T47D (cell line): Measurements from ENCODE around the gene TOMM22.
A peak's percentile ranks its signal among the peaks of the same experiment; 100 is the strongest.

ENCODE experiments used
- DNase-seq, 2 experiments: peaks; one replicate each; pipeline versions ENCODE4 v3.0.0 to v3.0.0-alpha.2; 2011 to 2012; ENCODE audit warnings: low read depth in 1 of 2, low spot score in 1 of 2
- JUND ChIP-seq: IDR thresholded peaks from 2 replicates; pipeline ENCODE4 v1.6.1; 2012; ENCODE audit warnings: low read depth
- in situ Hi-C: cut with HindIII; loops from 2 replicates; pipeline ENCODE4 v1.10.0; 2016; ENCODE audit warnings: low sequenced_read_pairs, low pct_unique_long_range_greater_than_20kb

TOMM22 gene

GRCh38 chr22:38712486-38713207 is 30.9 kb downstream of the TOMM22 start:
- TF ChIP-seq JUND: no peak
- in situ Hi-C loops: no loop called here
- no peak for DNase-seq

- no peak for DNase-seq
- no peak for TF ChIP-seq JUND
- in situ Hi-C loops: no loop called here
Measured at GRCh38 chr22:38713921-38714320, 32.2 kb downstream of the TOMM22 start.

GRCh38 chr22:38715176-38715764 is 33.5 kb downstream of the TOMM22 start:
- in situ Hi-C loops: no loop called here
- DNase-seq: no peak

GRCh38 chr22:38715852-38716251 is 34.1 kb downstream of the TOMM22 start:
- DNase-seq: no peak
- in situ Hi-C loops: no loop called here
- TF ChIP-seq JUND: no peak

More at GRCh38 chr22:38715176-38715764, 33.5 kb downstream of the TOMM22 start:
- no peak for TF ChIP-seq JUND

GRCh38 chr22:38716271-38716670 is 34.5 kb downstream of the TOMM22 start:
- in situ Hi-C loops: no loop called here
- no peak for DNase-seq
- no peak for TF ChIP-seq JUND

GRCh38 chr22:38716826-38717225 is 35.1 kb downstream of the TOMM22 start:
- no peak for TF ChIP-seq JUND
- in situ Hi-C loops: no loop called here
- DNase-seq: no peak

- in situ Hi-C loops: no loop called here
- TF ChIP-seq JUND: no peak
- DNase-seq: no peak
Measured at GRCh38 chr22:38717244-38717643, 35.5 kb downstream of the TOMM22 start.

- in situ Hi-C loops: no loop called here
- no peak for TF ChIP-seq JUND
- DNase-seq: peak in 1 of 2 experiments; percentile 68
Measured at GRCh38 chr22:38718414-38718813, 36.7 kb downstream of the TOMM22 start.

- TF ChIP-seq JUND: no peak
- in situ Hi-C loops: no loop called here
- DNase-seq: no peak
Measured at GRCh38 chr22:38719196-38719595, 37.4 kb downstream of the TOMM22 start.

GRCh38 chr22:38720350-38720749 is 38.6 kb downstream of the TOMM22 start:
- in situ Hi-C loops: no loop called here
- DNase-seq: no peak
- no peak for TF ChIP-seq JUND

- TF ChIP-seq JUND: no peak
- in situ Hi-C loops: no loop called here
- DNase-seq: no peak
Measured at GRCh38 chr22:38721551-38721950, 39.8 kb downstream of the TOMM22 start.

- in situ Hi-C loops: no loop called here
- no peak for TF ChIP-seq JUND
- DNase-seq: no peak
Measured at GRCh38 chr22:38724176-38724575, 42.4 kb downstream of the TOMM22 start.

- in situ Hi-C loops: no loop called here
- DNase-seq: peak in 1 of 2 experiments; percentile 53
- TF ChIP-seq JUND: no peak
Measured at GRCh38 chr22:38724926-38725571, 43.3 kb downstream of the TOMM22 start.
